HG03571 (cell line): ENCODE data around the gene PYGO2.

Experiments used
- ATAC-seq: cut with Tn5 transposase; IDR thresholded peaks from one replicate; pipeline ENCODE4 v1.9.1; 2021; ENCODE audit not compliant: unreplicated experiment

PYGO2 gene

GRCh38 chr1:154962795-154963330 lies 1.3 kb upstream of the PYGO2 start:
- ATAC-seq: no peak

- no peak for ATAC-seq
Measured at GRCh38 chr1:154962156-154962749, 671 bp upstream of the PYGO2 start.

GRCh38 chr1:154960446-154961136 lies 991 bp downstream of the PYGO2 start:
- no peak for ATAC-seq

- no peak for ATAC-seq
Measured at GRCh38 chr1:154959426-154959780, 2.2 kb downstream of the PYGO2 start.

- ATAC-seq: no peak
Measured at GRCh38 chr1:154958681-154959425, 2.7 kb downstream of the PYGO2 start.

GRCh38 chr1:154958036-154958435 lies 3.5 kb downstream of the PYGO2 start:
- no peak for ATAC-seq

- ATAC-seq: no peak
Measured at GRCh38 chr1:154957091-154957657, 4.4 kb downstream of the PYGO2 start.

GRCh38 chr1:154956544-154956941 lies 5.0 kb downstream of the PYGO2 start:
- ATAC-seq: no peak

GRCh38 chr1:154955718-154956543 lies 5.7 kb downstream of the PYGO2 start, which contains the start of gene PBXIP1:
Gene PBXIP1 (minus strand): TSS chr1:154956099. CDS start chr1:154953721, 2,378 bp downstream.
- peak; percentile 46 for ATAC-seq

GRCh38 chr1:154955039-154955717 lies 6.4 kb downstream of the PYGO2 start:
- ATAC-seq: no peak

- no peak for ATAC-seq
Measured at GRCh38 chr1:154954541-154954940, 7.0 kb downstream of the PYGO2 start.

GRCh38 chr1:154953611-154954038 lies 8.0 kb downstream of the PYGO2 start:
- ATAC-seq: no peak

- no peak for ATAC-seq
Measured at GRCh38 chr1:154952664-154953063, 8.9 kb downstream of the PYGO2 start.

GRCh38 chr1:154951901-154952657 lies 9.5 kb downstream of the PYGO2 start:
- no peak for ATAC-seq

GRCh38 chr1:154948079-154948478 lies 13.5 kb downstream of the PYGO2 start:
- no peak for ATAC-seq

GRCh38 chr1:154945962-154946850 lies 15.4 kb downstream of the PYGO2 start:
- no peak for ATAC-seq

- no peak for ATAC-seq
Measured at GRCh38 chr1:154945160-154945961, 16.2 kb downstream of the PYGO2 start.
